ENCODE measurements around the gene CHST11. TPM values are rescaled to one million over a fixed set of nuclear protein-coding genes. Genes with fewer than 3 reads are reported as not detected.
A peak's percentile ranks its signal among the peaks of the same experiment; 100 is the strongest.

CHST11 gene
- total RNA-seq, 1 donor from 2014 or later = 40.1 TPM

DNA sequence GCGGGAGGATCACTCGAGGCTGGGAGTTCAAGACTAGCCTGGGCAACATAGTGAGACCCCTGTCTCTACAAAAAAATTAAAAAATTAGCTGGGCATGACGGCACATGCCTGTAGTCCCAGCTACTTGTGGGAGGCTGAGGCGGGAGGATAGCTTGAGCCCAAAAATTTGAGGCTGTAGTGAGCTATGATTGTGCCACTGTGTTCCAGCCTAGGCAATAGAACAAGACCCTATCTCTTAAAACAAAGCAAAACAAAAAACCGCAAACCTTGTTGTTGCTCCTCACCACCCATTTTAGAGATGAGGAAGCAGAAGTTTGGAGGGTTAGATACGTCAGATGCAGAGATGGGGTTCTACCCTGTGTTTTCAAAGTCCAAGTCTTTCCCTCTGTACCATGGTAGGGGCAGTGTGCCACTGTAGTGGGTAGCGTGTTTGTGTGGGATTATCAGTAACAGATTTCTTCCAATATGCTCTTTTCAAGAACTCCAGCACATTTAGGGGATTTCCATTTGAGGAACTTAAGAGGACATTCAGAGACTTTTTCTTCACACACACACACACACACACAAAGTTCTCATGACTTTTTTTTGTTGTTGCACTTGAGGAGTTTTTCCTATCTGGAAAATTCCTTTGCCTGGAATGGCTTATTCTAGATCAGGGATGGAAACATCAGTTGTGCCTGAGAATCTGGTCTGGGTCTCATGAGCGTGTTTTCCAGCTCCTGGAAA is 186.5 kb downstream of the CHST11 start:
- no peaks in the 10 kb centered on the region for H3K27me3 Mint-ChIP-seq
- H3K4me3 Mint-ChIP-seq = peak overlapping the region; percentile 68
- H3K4me1 Mint-ChIP-seq = peaks cover 81% of the 10 kb centered on the region
- H3K9me3 Mint-ChIP-seq = peaks cover 13% of the 10 kb centered on the region
- POLR2A ChIA-PET = interaction anchor here (0.5 to 5.7 kb wide), 15 partner anchors 17 to 277 kb away, joined by 3 to 69 read pairs (median 4); partner anchors contain the start of gene CHST11
- DNase-seq (no peak), ATAC-seq (ENCODE audit: low read depth) (peak; percentile 49)
- peak overlapping the region; percentile 97 for H3K27ac Mint-ChIP-seq
- TF ChIP-seq CTCF (IDR thresholded peaks at IDR 0.05) = no peak
- CTCF ChIA-PET = interaction anchor here (0.9 to 7.1 kb wide), 7 partner anchors 11 to 411 kb away, joined by 3 to 43 read pairs (median 3); partner anchors contain the start of gene CHST11
- intact Hi-C loops (cut with micrococcal nuclease) = loop anchor here (1.0 to 2.0 kb wide), 3 partner anchors 316 to 356 kb away; partner anchors contain the start of gene SLC41A2
- peaks cover 37% of the 10 kb centered on the region for H3K36me3 Mint-ChIP-seq (ENCODE audit: low read depth)

GRCh38 chr12:104643819-104644669 is 187.3 kb downstream of the CHST11 start:
- POLR2A ChIA-PET = interaction anchor here (0.5 to 5.7 kb wide), 16 partner anchors 16 to 277 kb away, joined by 3 to 69 read pairs (median 4); partner anchors contain the start of gene CHST11
- Mint-ChIP-seq H3K9me3 (peaks cover 13% of the 10 kb centered on the region), H3K4me3 (peak overlapping the region; percentile 68), H3K27me3 (no peaks in the 10 kb centered on the region), H3K36me3 (ENCODE audit: low read depth) (peaks cover 36% of the 10 kb centered on the region), H3K4me1 (peaks cover 78% of the 10 kb centered on the region), H3K27ac (peak overlapping the region; percentile 97)
- TF ChIP-seq CTCF (IDR thresholded peaks at IDR 0.05) = no peak
- intact Hi-C loops (cut with micrococcal nuclease) = loop anchor here (1.0 to 2.0 kb wide), 4 partner anchors 96 to 357 kb away; partner anchors contain the start of gene SLC41A2
- CTCF ChIA-PET = interaction anchor here (0.9 to 7.1 kb wide), 8 partner anchors 11 to 410 kb away, joined by 3 to 43 read pairs (median 3); partner anchors contain the start of gene CHST11
- ATAC-seq (ENCODE audit: low read depth) = peak; percentile 15
- DNase-seq = peak; percentile 26

DNA sequence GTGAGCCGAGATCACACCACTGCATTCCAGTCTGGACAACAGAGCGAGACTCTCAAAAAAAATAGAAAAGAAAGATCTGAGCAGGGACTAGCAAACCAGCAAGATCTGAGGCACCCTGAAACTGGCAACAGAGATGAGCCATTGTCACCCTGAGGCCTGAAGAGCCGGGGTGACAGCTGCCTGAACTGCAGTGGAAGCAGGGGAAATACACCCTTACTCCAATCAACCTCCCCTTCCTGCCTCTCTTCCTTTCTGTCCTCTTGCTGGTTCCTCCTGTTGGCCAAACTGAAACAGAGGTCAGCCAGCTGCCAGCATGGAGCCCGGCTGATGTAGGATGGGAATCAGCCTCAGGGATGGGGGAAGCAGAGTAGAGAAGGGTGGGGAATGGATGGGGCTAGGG is 192.0 kb downstream of the CHST11 start:
- Mint-ChIP-seq H3K27ac (no peak overlapping the region), H3K9me3 (no peaks in the 10 kb centered on the region), H3K4me3 (no peak overlapping the region), H3K27me3 (no peaks in the 10 kb centered on the region), H3K4me1 (peaks cover 54% of the 10 kb centered on the region), H3K36me3 (ENCODE audit: low read depth) (peaks cover 19% of the 10 kb centered on the region)
- CTCF ChIA-PET = interaction anchor here (0.8 kb wide), 1 partner anchor 423 kb away, joined by 3 read pairs; no protein-coding TSS in a partner anchor
- ATAC-seq (ENCODE audit: low read depth) = no peak
- no peak for TF ChIP-seq CTCF (IDR thresholded peaks at IDR 0.05)
- no peak for DNase-seq
- intact Hi-C loops (cut with micrococcal nuclease) = no loop called here
- POLR2A ChIA-PET = interaction anchor here (0.6 to 1.3 kb wide), 2 partner anchors 11 to 43 kb away, joined by 3 to 8 read pairs; no protein-coding TSS in a partner anchor

DNA sequence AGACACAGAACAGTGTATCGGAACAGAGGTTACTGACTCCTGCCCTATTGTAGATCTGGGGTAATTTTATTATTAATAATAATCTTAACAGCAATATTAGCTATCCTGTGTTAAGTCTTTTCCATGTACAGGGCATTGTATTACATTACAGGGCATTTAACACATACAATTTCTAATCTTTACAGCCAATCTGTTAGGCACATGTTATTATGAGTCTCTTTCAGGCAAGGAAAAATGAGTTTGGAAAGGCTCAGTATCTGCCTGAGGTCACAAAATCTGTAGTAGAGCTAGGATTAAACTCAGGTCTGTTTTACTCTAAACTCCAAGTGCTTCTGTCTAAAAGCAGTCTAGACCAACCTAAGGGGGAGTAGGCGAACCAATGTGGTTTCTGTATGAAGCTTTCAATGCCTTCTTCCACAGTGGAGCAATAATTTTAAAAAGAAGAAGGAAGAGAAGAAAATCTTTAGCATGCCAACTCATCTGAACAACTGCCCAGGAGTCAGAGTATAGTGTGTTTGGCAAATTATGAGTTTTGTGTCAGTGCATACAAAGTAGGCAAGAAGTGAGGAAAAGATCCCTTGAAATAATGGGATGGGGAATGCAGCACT is 192.6 kb downstream of the CHST11 start:
- Mint-ChIP-seq H3K27me3 (no peaks in the 10 kb centered on the region), H3K27ac (no peak overlapping the region), H3K36me3 (ENCODE audit: low read depth) (peaks cover 23% of the 10 kb centered on the region), H3K9me3 (no peaks in the 10 kb centered on the region), H3K4me1 (peaks cover 50% of the 10 kb centered on the region), H3K4me3 (no peak overlapping the region)
- ATAC-seq (ENCODE audit: low read depth) = no peak
- ChIA-PET CTCF (interaction anchor here (0.7 kb wide), 1 partner anchor 267 kb away, joined by 3 read pairs; no protein-coding TSS in a partner anchor), POLR2A (interaction anchor here (0.6 to 1.3 kb wide), 2 partner anchors 10 to 42 kb away, joined by 3 to 8 read pairs; no protein-coding TSS in a partner anchor)
- intact Hi-C loops (cut with micrococcal nuclease) = no loop called here
- no peak for DNase-seq
- TF ChIP-seq CTCF (IDR thresholded peaks at IDR 0.05) = no peak
